Neuronal stem cell (in vitro differentiated cells): ENCODE measurements around the gene NAV2.

Experiments used
- DNase-seq: peaks from one replicate; pipeline ENCODE4 v3.0.0-alpha.2; 2013; ENCODE audit warnings: low spot score
- H2AFZ ChIP-seq: one replicate; pipeline ENCODE4 v1.6.1; 2013; ENCODE audit warnings: mild to moderate bottlenecking, low read length, inconsistent platforms
- H2AK5ac ChIP-seq: 2 replicates; pipeline ENCODE4 v1.6.1; 2013; ENCODE audit warnings: low read depth, mild to moderate bottlenecking, inconsistent platforms, low read length, moderate library complexity, mixed read lengths
- H2BK120ac ChIP-seq: 2 replicates; pipeline ENCODE4 v1.6.1; 2013; ENCODE audit warnings: low read depth, mild to moderate bottlenecking, inconsistent platforms, low read length, moderate library complexity, mixed read lengths
- H2BK12ac ChIP-seq: one replicate; pipeline ENCODE4 v1.6.1; 2013; ENCODE audit warnings: low read length, inconsistent platforms
- H2BK15ac ChIP-seq: 2 replicates; pipeline ENCODE4 v1.6.1; 2013; ENCODE audit warnings: mild to moderate bottlenecking, low read length, inconsistent platforms, mixed read lengths
- H2BK5ac ChIP-seq: one replicate; pipeline ENCODE4 v1.6.1; 2013; ENCODE audit warnings: inconsistent platforms, mild to moderate bottlenecking, low read length, moderate library complexity
- H3K14ac ChIP-seq: one replicate; pipeline ENCODE4 v1.6.1; 2013; ENCODE audit warnings: low read length, inconsistent platforms
- H3K18ac ChIP-seq: 2 replicates; pipeline ENCODE4 v1.6.1; 2013; ENCODE audit warnings: low read length, inconsistent platforms
- H3K23ac ChIP-seq: 2 replicates; pipeline ENCODE4 v1.6.1; 2013; ENCODE audit warnings: low read depth, mild to moderate bottlenecking, mixed read lengths, low read length, inconsistent platforms; ENCODE audit not compliant: poor library complexity
- H3K27ac ChIP-seq: replicated peaks from 3 replicates; pipeline ENCODE4 v1.5.1; 2013; ENCODE audit warnings: low read length, inconsistent platforms
- H3K27me3 ChIP-seq, 3 experiments: 2 replicates each; pipeline ENCODE4 v1.6.1; 2013; ENCODE audit warnings: low read length in 3 of 3, mild to moderate bottlenecking in 2 of 3, inconsistent platforms in 1 of 3, low read depth in 1 of 3, mixed read lengths in 1 of 3, moderate library complexity in 1 of 3; ENCODE audit not compliant: control insufficient read depth in 3 of 3, insufficient read depth in 3 of 3
- H3K36me3 ChIP-seq, 2 donors: replicated peaks in 1 of 2; 2 replicates each; pipeline ENCODE4 v1.6.1; 2013; ENCODE audit warnings: low read length in 2 of 2; ENCODE audit not compliant: control insufficient read depth in 2 of 2, insufficient read depth in 2 of 2
- H3K4ac ChIP-seq: 2 replicates; pipeline ENCODE4 v1.6.1; 2013; ENCODE audit warnings: inconsistent platforms, mild to moderate bottlenecking, low read length, moderate library complexity
- H3K4me1 ChIP-seq, 2 donors: 1 replicate in 1 of 2; 2 replicates in 1 of 2; pipeline ENCODE4 v1.6.1; 2013; ENCODE audit warnings: low read length in 2 of 2, low read depth in 1 of 2; ENCODE audit not compliant: control insufficient read depth in 2 of 2, insufficient read depth in 1 of 2
- H3K4me2 ChIP-seq: one replicate; pipeline ENCODE4 v1.6.1; 2013; ENCODE audit warnings: mild to moderate bottlenecking, low read length, inconsistent platforms; ENCODE audit not compliant: insufficient read depth, poor library complexity, severe bottlenecking
- H3K4me3 ChIP-seq, 2 donors: 2 replicates each; pipeline ENCODE4 v1.5.1; 2013; ENCODE audit warnings: low read length in 2 of 2, mild to moderate bottlenecking in 2 of 2, inconsistent platforms in 1 of 2, moderate library complexity in 1 of 2
- H3K79me1 ChIP-seq: one replicate; pipeline ENCODE4 v1.6.1; 2013; ENCODE audit warnings: low read depth, mild to moderate bottlenecking, inconsistent platforms, low read length, moderate library complexity
- H3K9ac ChIP-seq: one replicate; pipeline ENCODE4 v1.6.1; 2013; ENCODE audit warnings: mild to moderate bottlenecking, low read depth, low read length, inconsistent platforms; ENCODE audit not compliant: poor library complexity
- H3K9me3 ChIP-seq, 2 donors: replicated peaks in 1 of 2; 2 replicates each; pipeline versions ENCODE3 to v1.6.1; 2013; ENCODE audit warnings: low read length in 2 of 2, mild to moderate bottlenecking in 2 of 2, inconsistent platforms in 1 of 2, low read depth in 1 of 2, mixed read lengths in 1 of 2, moderate library complexity in 1 of 2; ENCODE audit not compliant: control insufficient read depth in 2 of 2, insufficient read depth in 1 of 2
- H4K8ac ChIP-seq: one replicate; pipeline ENCODE4 v1.6.1; 2013; ENCODE audit warnings: low read depth, mild to moderate bottlenecking, inconsistent platforms, low read length, moderate library complexity
- H4K91ac ChIP-seq: one replicate; pipeline ENCODE4 v1.6.1; 2013; ENCODE audit warnings: low read length, low read depth, mild to moderate bottlenecking, inconsistent platforms; ENCODE audit not compliant: poor library complexity
- WGBS, 2 donors: extraction: QIAGEN DNeasy Blood & Tissue Kit; methylation state at CpG; one replicate each; pipeline ENCODE4 v1.1.7; 2013; ENCODE audit warnings: missing lambda C conversion rate in 2 of 2, mixed read lengths in 1 of 2; ENCODE audit not compliant: insufficient read length in 2 of 2, insufficient replicate concordance in 1 of 2; ENCODE audit errors: extremely low coverage in 2 of 2; 5-methylcytosine and 5-hydroxymethylcytosine counted together

Gene NAV2

GRCh38 chr11:19853016-19853415 is 140.4 kb downstream of the NAV2 start:
- H3K23ac ChIP-seq = no peak overlapping the region
- no peak overlapping the region for H2AK5ac ChIP-seq
- no peak overlapping the region for H3K4me2 ChIP-seq
- no CpG with 5 or more reads among the region's 2 CpGs for WGBS, 2 donors
- H2BK5ac ChIP-seq = no peak overlapping the region
- no peak for DNase-seq
- H3K4me3 ChIP-seq = no peak overlapping the region
- H2AFZ ChIP-seq = no peak overlapping the region
- no peak overlapping the region for H4K91ac ChIP-seq
- no peaks in the 10 kb centered on the region for H3K36me3 ChIP-seq
- no peak overlapping the region for H4K8ac ChIP-seq
- H2BK120ac ChIP-seq = no peak overlapping the region
- no peak overlapping the region for H3K18ac ChIP-seq
- no peak overlapping the region for H2BK15ac ChIP-seq
- H3K4me1 ChIP-seq = peaks cover 8 to 13% of the 10 kb centered on the region in 2 donors
- H3K79me1 ChIP-seq = no peaks in the 10 kb centered on the region
- H3K27ac ChIP-seq = no peak overlapping the region
- H3K9ac ChIP-seq = no peak overlapping the region
- H2BK12ac ChIP-seq = no peak overlapping the region
- H3K27me3 ChIP-seq = no peaks in the 10 kb centered on the region
- peaks cover 0 to 5% of the 10 kb centered on the region in 2 donors for H3K9me3 ChIP-seq
- no peak overlapping the region for H3K4ac ChIP-seq
- no peak overlapping the region for H3K14ac ChIP-seq

GRCh38 chr11:19853920-19854319 is 141.3 kb downstream of the NAV2 start:
- Histone ChIP-seq H3K23ac (no peak overlapping the region), H3K36me3 (no peaks in the 10 kb centered on the region), H4K91ac (no peak overlapping the region), H3K9ac (no peak overlapping the region), H3K79me1 (no peaks in the 10 kb centered on the region), H3K4me3 (no peak overlapping the region), H2BK120ac (no peak overlapping the region), H2AK5ac (no peak overlapping the region), H3K27me3 (no peaks in the 10 kb centered on the region), H3K9me3 (peaks cover 0 to 5% of the 10 kb centered on the region in 2 donors), H3K4me2 (no peak overlapping the region), H3K27ac (no peak overlapping the region), H2BK12ac (no peak overlapping the region), H3K14ac (no peak overlapping the region), H3K18ac (no peak overlapping the region), H2BK15ac (no peak overlapping the region), H2AFZ (no peak overlapping the region), H3K4me1 (peaks cover 2 to 9% of the 10 kb centered on the region in 2 donors), H3K4ac (no peak overlapping the region), H4K8ac (no peak overlapping the region), H2BK5ac (no peak overlapping the region)
- DNase-seq = no peak
- WGBS, 2 donors = no CpG with 5 or more reads among the region's 4 CpGs

GRCh38 chr11:19861171-19861570 is 148.5 kb downstream of the NAV2 start:
- Histone ChIP-seq H3K27ac (no peak overlapping the region), H2BK15ac (no peak overlapping the region)
- no CpG with 5 or more reads among the region's 5 CpGs for WGBS, 2 donors

GRCh38 chr11:19862091-19862490 is 149.5 kb downstream of the NAV2 start:
- H3K18ac ChIP-seq = no peak overlapping the region
- no peak for DNase-seq
- H2AK5ac ChIP-seq = no peak overlapping the region
- H3K36me3 ChIP-seq = no peaks in the 10 kb centered on the region
- no peak overlapping the region for H3K14ac ChIP-seq
- no peak overlapping the region for H3K4ac ChIP-seq
- no peak overlapping the region for H2AFZ ChIP-seq
- H3K9me3 ChIP-seq = no peaks in the 10 kb centered on the region
- H3K27me3 ChIP-seq = no peaks in the 10 kb centered on the region
- H2BK5ac ChIP-seq = no peak overlapping the region
- no peak overlapping the region for H4K8ac ChIP-seq
- WGBS, 2 donors = no CpG with 5 or more reads among the region's 4 CpGs
- no peak overlapping the region for H3K23ac ChIP-seq
- H3K4me1 ChIP-seq = peaks cover 13 to 26% of the 10 kb centered on the region in 2 donors
- H2BK12ac ChIP-seq = no peak overlapping the region
- no peak overlapping the region for H2BK15ac ChIP-seq
- no peak overlapping the region for H4K91ac ChIP-seq
- H3K27ac ChIP-seq = no peak overlapping the region
- H3K9ac ChIP-seq = no peak overlapping the region
- no peak overlapping the region for H3K4me3 ChIP-seq
- no peak overlapping the region for H3K4me2 ChIP-seq
- H2BK120ac ChIP-seq = no peak overlapping the region
- no peaks in the 10 kb centered on the region for H3K79me1 ChIP-seq

More at GRCh38 chr11:19861171-19861570, 148.5 kb downstream of the NAV2 start:
- H2BK120ac ChIP-seq = no peak overlapping the region
- H3K9me3 ChIP-seq = no peaks in the 10 kb centered on the region
- H3K4me3 ChIP-seq = no peak overlapping the region
- no peaks in the 10 kb centered on the region for H3K27me3 ChIP-seq
- H3K14ac ChIP-seq = no peak overlapping the region
- DNase-seq = no peak
- no peak overlapping the region for H3K23ac ChIP-seq
- H3K79me1 ChIP-seq = no peaks in the 10 kb centered on the region
- no peak overlapping the region for H3K18ac ChIP-seq
- no peak overlapping the region for H3K4ac ChIP-seq
- H4K8ac ChIP-seq = no peak overlapping the region
- peaks cover 13 to 26% of the 10 kb centered on the region in 2 donors for H3K4me1 ChIP-seq
- no peak overlapping the region for H2BK12ac ChIP-seq
- no peaks in the 10 kb centered on the region for H3K36me3 ChIP-seq
- no peak overlapping the region for H3K9ac ChIP-seq
- H2AFZ ChIP-seq = no peak overlapping the region
- H4K91ac ChIP-seq = no peak overlapping the region
- H3K4me2 ChIP-seq = no peak overlapping the region
- H2AK5ac ChIP-seq = no peak overlapping the region
- H2BK5ac ChIP-seq = no peak overlapping the region
